Upper lobe of right lung (tissue), 1 donor: Measurements from ENCODE around the gene SLC66A3. TPM values are rescaled to one million over a fixed set of nuclear protein-coding genes. Genes with fewer than 3 reads are reported as not detected.

Experiments used
- ATAC-seq: fragments of 200-7000 bp; cut with Tn5 transposase; one replicate; pipeline ENCODE4 v1.9.1; 2020; ENCODE audit warnings: mild to moderate bottlenecking, moderate library complexity
- DNase-seq: peaks from one replicate; pipeline ENCODE4 v3.0.0-alpha.2; 2020
- H3K27ac ChIP-seq: fragments of 200-600 bp; one replicate; pipeline ENCODE4 v1.8.0; 2022
- H3K27me3 ChIP-seq: fragments of 200-600 bp; one replicate; pipeline ENCODE4 v1.8.0; 2022; ENCODE audit warnings: mild to moderate bottlenecking
- H3K36me3 ChIP-seq: fragments of 200-600 bp; one replicate; pipeline ENCODE4 v1.8.0; 2022
- H3K4me1 ChIP-seq: fragments of 200-600 bp; one replicate; pipeline ENCODE4 v1.8.0; 2022
- H3K4me3 ChIP-seq: fragments of 200-600 bp; one replicate; pipeline ENCODE4 v1.8.0; 2022; ENCODE audit warnings: mild to moderate bottlenecking
- H3K9me3 ChIP-seq: fragments of 200-600 bp; one replicate; pipeline ENCODE4 v1.8.0; 2022
- intact Hi-C: fragments of 100-400 bp; cut with DNase I; formaldehyde crosslinking; loops from one replicate; pipeline ENCODE4 v1.11.0; 2022
- total RNA-seq: library from RNA; stranded (reverse); fragmentation: NEBNext Ultra II Directional; extraction: Animal tissue kit (Norgen Biotek cat#: 25700); gene quantifications from one replicate; pipeline ENCODE4 v1.2.1, GENCODE V29; 2021
- TF ChIP-seq, protein P1 (sequence below): fragments of 200-600 bp; IDR thresholded peaks from one replicate; pipeline ENCODE4 v1.8.0; 2022; ENCODE audit warnings: antibody characterized with exemption
- donor health status: DM: no; HTN: yes; CAD: no; lungs with severe emphysema.

The SLC66A3 gene
- total RNA-seq, 1 donor from 2014 or later, result 21.2 TPM

DNA sequence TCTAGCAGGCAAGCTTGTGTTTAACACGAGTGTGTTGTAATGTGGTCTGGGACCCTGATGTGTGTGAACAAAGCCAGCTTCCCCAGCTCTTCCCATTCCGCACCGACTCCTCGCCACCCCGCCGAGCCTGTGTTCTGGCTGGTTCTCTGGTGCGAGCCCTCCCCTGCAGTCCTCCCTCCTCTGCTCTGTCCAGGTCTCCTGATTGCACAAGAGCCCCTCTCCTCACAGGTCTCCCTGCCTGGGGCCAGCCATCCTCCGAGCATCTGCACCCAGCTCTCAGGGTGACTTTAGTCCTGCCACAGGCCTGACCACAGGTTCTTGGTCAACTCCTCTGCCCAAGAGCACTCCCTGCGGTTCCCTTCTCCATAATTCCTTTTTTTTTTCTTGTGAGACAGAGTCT, 13.2 kb downstream of the SLC66A3 start:
- TF ChIP-seq, protein P1, sequence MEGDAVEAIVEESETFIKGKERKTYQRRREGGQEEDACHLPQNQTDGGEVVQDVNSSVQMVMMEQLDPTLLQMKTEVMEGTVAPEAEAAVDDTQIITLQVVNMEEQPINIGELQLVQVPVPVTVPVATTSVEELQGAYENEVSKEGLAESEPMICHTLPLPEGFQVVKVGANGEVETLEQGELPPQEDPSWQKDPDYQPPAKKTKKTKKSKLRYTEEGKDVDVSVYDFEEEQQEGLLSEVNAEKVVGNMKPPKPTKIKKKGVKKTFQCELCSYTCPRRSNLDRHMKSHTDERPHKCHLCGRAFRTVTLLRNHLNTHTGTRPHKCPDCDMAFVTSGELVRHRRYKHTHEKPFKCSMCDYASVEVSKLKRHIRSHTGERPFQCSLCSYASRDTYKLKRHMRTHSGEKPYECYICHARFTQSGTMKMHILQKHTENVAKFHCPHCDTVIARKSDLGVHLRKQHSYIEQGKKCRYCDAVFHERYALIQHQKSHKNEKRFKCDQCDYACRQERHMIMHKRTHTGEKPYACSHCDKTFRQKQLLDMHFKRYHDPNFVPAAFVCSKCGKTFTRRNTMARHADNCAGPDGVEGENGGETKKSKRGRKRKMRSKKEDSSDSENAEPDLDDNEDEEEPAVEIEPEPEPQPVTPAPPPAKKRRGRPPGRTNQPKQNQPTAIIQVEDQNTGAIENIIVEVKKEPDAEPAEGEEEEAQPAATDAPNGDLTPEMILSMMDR, result no peak
- H3K36me3 ChIP-seq, result no peaks in the 10 kb centered on the region
- ATAC-seq (no peak), DNase-seq (no peak)
- H3K27me3 ChIP-seq, result no peaks in the 10 kb centered on the region
- H3K4me3 ChIP-seq, result no peak overlapping the region
- no peaks in the 10 kb centered on the region for H3K9me3 ChIP-seq
- no peaks in the 10 kb centered on the region for H3K4me1 ChIP-seq
- no peak overlapping the region for H3K27ac ChIP-seq
- intact Hi-C loops, result no loop called here

DNA sequence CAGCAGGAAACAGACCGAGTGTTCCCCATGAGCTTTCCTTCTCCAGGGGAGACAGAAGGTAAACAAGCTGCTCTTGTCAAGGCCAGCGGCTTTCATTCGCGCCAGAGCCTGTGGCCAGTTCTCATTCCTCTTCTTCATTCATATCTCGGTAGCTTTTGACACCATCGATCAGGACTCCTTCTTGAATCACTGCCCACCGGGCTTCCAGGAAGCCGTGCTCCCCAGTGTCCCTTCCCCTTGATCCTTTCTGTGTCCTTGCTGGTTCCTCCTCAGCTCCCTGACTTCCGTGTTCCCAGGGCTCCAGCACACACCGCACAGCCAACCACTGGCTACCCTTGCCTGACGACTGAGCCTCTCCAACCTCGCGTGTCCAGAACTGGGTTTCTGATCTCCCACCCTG, 14.1 kb downstream of the SLC66A3 start:
- H3K36me3 ChIP-seq, result no peaks in the 10 kb centered on the region
- ATAC-seq, result peak; percentile 36

GRCh38 chr2:11174222-11174621, 19.0 kb downstream of the SLC66A3 start:
- ATAC-seq (no peak), DNase-seq (no peak)
- no peaks in the 10 kb centered on the region for H3K4me1 ChIP-seq
- intact Hi-C loops, result no loop called here
- no peaks in the 10 kb centered on the region for H3K9me3 ChIP-seq
- TF ChIP-seq, protein P1, result no peak
- H3K4me3 ChIP-seq, result no peak overlapping the region
- H3K27ac ChIP-seq, result no peak overlapping the region
- H3K27me3 ChIP-seq, result no peaks in the 10 kb centered on the region
- H3K36me3 ChIP-seq, result peaks cover 5% of the 10 kb centered on the region

More for the DNA sequence above, 14.1 kb downstream of the SLC66A3 start:
- TF ChIP-seq, protein P1, result no peak
- intact Hi-C loops, result no loop called here
- no peak overlapping the region for H3K4me3 ChIP-seq
- DNase-seq, result no peak
- no peaks in the 10 kb centered on the region for H3K4me1 ChIP-seq
- H3K27me3 ChIP-seq, result no peaks in the 10 kb centered on the region
- no peak overlapping the region for H3K27ac ChIP-seq
- no peaks in the 10 kb centered on the region for H3K9me3 ChIP-seq

GRCh38 chr2:11175293-11175795, 20.1 kb downstream of the SLC66A3 start:
- Histone ChIP-seq H3K36me3 (peaks cover 17% of the 10 kb centered on the region), H3K27ac (no peak overlapping the region), H3K4me1 (no peaks in the 10 kb centered on the region), H3K9me3 (no peaks in the 10 kb centered on the region), H3K27me3 (no peaks in the 10 kb centered on the region), H3K4me3 (no peak overlapping the region)
- intact Hi-C loops, result no loop called here
- ATAC-seq, result peak; percentile 62
- TF ChIP-seq, protein P1, result no peak
- DNase-seq, result no peak

GRCh38 chr2:11177871-11178690, 22.8 kb downstream of the SLC66A3 start:
- no peaks in the 10 kb centered on the region for H3K4me1 ChIP-seq
- H3K27ac ChIP-seq, result no peak overlapping the region
- H3K36me3 ChIP-seq, result peaks cover 32% of the 10 kb centered on the region
- ATAC-seq, result no peak
- no peak overlapping the region for H3K4me3 ChIP-seq
- DNase-seq, result no peak
- intact Hi-C loops, result no loop called here
- no peaks in the 10 kb centered on the region for H3K9me3 ChIP-seq
- TF ChIP-seq, protein P1, result no peak
- H3K27me3 ChIP-seq, result no peaks in the 10 kb centered on the region
